HPDE6-E6E7 (cell line): ENCODE measurements around the gene PTPDC1.

Experiments used
- DNase-seq: peaks from one replicate; pipeline ENCODE4 v3.0.0; 2011; ENCODE audit warnings: missing footprints; ENCODE audit errors: extremely low spot score

The PTPDC1 gene, protein sequence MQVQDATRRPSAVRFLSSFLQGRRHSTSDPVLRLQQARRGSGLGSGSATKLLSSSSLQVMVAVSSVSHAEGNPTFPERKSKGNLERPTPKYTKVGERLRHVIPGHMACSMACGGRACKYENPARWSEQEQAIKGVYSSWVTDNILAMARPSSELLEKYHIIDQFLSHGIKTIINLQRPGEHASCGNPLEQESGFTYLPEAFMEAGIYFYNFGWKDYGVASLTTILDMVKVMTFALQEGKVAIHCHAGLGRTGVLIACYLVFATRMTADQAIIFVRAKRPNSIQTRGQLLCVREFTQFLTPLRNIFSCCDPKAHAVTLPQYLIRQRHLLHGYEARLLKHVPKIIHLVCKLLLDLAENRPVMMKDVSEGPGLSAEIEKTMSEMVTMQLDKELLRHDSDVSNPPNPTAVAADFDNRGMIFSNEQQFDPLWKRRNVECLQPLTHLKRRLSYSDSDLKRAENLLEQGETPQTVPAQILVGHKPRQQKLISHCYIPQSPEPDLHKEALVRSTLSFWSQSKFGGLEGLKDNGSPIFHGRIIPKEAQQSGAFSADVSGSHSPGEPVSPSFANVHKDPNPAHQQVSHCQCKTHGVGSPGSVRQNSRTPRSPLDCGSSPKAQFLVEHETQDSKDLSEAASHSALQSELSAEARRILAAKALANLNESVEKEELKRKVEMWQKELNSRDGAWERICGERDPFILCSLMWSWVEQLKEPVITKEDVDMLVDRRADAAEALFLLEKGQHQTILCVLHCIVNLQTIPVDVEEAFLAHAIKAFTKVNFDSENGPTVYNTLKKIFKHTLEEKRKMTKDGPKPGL

GRCh38 chr9:94084314-94084713 lies at the start of gene PTPDC1:
PTPDC1 (plus strand) TSS chr9:94084464; CDS start chr9:94084531, 67 bp downstream.
- no peak for DNase-seq

- DNase-seq = no peak
Measured at GRCh38 chr9:94034511-94034910, 49.8 kb upstream of the PTPDC1 start.

GRCh38 chr9:94039786-94040185 lies 44.5 kb upstream of the PTPDC1 start:
- no peak for DNase-seq

GRCh38 chr9:94042516-94043360 lies 41.5 kb upstream of the PTPDC1 start:
- DNase-seq = no peak

- DNase-seq = no peak
Measured at GRCh38 chr9:94054716-94055115, 29.5 kb upstream of the PTPDC1 start.

- no peak for DNase-seq
Measured at GRCh38 chr9:94056442-94056974, 27.8 kb upstream of the PTPDC1 start.

- no peak for DNase-seq
Measured at GRCh38 chr9:94057918-94058317, 26.3 kb upstream of the PTPDC1 start.

DNA sequence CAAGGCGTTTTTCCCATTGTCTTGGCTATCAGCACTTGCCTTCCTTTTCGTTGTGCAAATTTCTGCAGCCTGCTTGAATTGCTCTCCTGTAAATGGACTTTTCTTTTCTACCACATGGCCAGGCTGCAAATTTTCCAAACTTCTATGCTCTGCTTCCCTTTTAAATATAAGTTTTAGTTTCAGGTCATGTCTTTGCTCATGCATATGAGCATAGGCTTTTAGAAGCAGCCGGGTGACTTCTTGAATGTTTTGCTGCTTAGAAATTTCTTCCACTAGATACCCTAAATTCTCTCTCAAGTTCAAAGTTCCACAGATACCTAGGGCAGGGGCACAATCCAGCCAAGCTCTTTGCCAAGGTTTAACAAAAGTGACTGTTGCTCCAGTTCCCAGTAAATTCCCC lies 22.4 kb upstream of the PTPDC1 start:
- DNase-seq = no peak

GRCh38 chr9:94065535-94065961 lies 18.7 kb upstream of the PTPDC1 start:
- DNase-seq = no peak

DNA sequence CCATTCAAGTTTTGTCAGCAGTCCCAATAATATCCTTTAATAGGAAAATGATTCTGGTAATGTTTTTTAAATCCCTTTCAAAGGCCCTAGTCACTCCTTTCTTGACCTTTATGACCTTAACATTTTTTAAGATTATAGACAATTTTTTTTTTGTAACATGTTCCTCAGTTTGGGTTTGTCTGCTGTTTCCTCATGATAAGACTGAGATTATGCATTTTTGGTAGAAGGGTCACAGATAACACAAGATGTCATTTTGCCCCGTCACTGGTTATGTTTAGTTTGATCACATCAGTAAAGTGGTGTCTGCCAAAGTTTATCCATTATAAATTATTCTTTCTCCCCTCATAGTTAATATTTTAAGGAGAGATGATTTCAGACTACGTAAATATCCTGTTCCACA lies 16.0 kb upstream of the PTPDC1 start:
- no peak for DNase-seq

DNA sequence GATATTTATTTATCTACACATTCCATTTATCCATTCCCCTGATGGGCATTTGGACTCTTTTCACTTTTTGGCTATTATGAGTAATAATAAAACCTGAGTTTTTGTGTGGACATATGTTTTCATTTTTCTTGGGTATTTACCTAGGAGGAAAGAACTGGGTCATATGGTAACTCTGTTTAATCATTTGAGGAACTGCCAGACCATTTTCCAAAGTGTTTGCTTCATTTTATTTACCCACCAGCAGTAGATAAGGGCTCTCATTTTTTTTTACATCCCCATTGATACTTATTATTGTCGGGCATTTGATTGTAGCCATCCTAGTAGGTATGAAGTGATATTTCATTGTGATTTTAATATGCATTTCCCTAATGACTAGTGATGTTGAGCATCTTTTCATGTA lies 7.7 kb upstream of the PTPDC1 start:
- no peak for DNase-seq

DNA sequence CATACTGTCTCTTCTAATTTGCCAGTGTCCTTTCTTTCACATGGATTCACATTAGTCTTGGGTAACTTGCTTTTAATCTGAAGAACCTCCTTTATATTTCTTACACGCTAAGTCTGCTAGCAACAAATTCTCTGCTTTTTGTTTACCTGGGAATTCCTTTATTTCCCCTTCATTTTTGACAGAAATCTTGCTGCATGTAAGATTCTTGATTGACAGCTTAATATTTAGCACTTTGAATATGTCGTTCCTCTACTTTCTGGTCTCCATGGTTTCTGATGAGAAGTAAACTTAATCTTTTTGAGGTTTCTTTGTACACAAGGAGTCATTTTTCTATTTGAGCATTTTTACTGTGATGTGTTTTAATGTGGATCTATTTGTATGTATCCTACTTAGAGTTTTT lies 6.2 kb upstream of the PTPDC1 start:
- DNase-seq = no peak

GRCh38 chr9:94079236-94079635 lies 5.0 kb upstream of the PTPDC1 start:
- DNase-seq = no peak

DNA sequence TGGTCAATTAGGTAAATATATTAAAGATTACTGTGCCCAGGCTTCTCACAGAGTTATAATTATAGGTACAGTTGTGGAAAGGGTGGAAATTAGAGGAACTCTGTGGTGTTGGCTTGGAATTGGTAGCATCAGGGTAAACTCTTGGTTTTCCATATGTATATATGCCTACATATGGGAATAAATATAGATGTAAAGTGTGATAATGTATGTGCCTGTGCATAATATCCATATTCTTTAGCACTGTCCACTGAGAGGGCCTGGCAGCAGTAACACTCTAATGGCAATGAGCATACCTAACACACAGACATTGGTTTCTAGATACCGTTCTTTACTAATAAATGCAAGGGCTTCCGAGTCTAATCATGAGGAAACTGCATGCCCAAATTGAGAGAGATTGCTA lies 4.0 kb upstream of the PTPDC1 start:
- DNase-seq = no peak

GRCh38 chr9:94081435-94081834 lies 2.8 kb upstream of the PTPDC1 start:
- no peak for DNase-seq

- DNase-seq = no peak
Measured at GRCh38 chr9:94081864-94082463, 2.3 kb upstream of the PTPDC1 start.

DNA sequence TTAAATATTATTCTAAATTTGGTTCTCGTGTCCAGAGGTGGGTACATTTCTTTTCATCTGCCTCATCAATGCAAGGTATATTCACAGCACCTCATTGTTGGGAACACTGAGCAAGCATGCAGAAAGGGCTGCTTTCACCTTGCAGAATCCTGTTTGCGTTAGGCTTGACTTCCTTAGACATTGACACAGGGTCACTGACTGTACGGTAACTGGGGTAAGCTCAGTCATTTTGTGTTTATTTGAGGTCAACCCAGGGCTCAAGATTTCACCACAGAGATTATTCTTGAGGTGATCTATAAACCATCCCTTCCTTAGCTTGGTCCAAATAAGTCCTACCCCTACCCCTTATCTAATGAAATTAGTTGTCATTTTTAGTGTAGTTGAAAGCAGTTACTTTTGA lies 1.7 kb upstream of the PTPDC1 start:
- no peak for DNase-seq

DNA sequence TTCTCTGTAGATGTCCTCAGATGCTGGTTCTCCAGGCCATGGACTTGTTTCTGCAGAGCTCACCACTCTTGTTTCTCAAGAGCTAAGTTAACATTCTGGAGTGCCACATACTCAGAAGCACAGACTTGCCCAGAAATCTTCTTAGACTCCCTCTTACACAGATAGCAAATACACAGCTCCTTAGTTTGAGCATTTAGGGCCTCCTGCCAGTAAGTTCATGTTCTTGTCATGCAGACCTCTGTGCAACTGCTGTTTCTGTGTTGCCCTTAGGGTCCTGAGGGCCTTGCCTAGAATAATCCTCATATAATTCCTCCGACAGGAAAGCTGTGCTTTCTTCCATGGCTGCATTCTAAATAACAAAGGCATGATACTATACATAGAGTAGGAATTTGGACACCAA lies 1.3 kb upstream of the PTPDC1 start:
- DNase-seq = no peak

GRCh38 chr9:94083384-94083783 lies 880 bp upstream of the PTPDC1 start:
- DNase-seq = no peak

- DNase-seq = no peak
Measured at GRCh38 chr9:94085062-94085639, 887 bp downstream of the PTPDC1 start.
